HG02840 (cell line): ENCODE measurements around the gene NYNRIN.

Experiments used
- ATAC-seq: cut with Tn5 transposase; IDR thresholded peaks from one replicate; pipeline ENCODE4 v1.9.1; 2021; ENCODE audit warnings: mild to moderate bottlenecking, moderate library complexity, moderate number of reproducible peaks; ENCODE audit not compliant: unreplicated experiment, low FRiP score

The NYNRIN gene

GRCh38 chr14:24411443-24412389 is 12.9 kb downstream of the NYNRIN start:
- no peak for ATAC-seq

- no peak for ATAC-seq
Measured at GRCh38 chr14:24414077-24414476, 15.3 kb downstream of the NYNRIN start.

- ATAC-seq, result no peak
Measured at GRCh38 chr14:24414732-24415420, 16.1 kb downstream of the NYNRIN start.

- ATAC-seq, result no peak
Measured at GRCh38 chr14:24415421-24416253, 16.8 kb downstream of the NYNRIN start.

GRCh38 chr14:24416254-24416931 is 17.6 kb downstream of the NYNRIN start:
- no peak for ATAC-seq

GRCh38 chr14:24416932-24417619 is 18.3 kb downstream of the NYNRIN start:
- no peak for ATAC-seq

- no peak for ATAC-seq
Measured at GRCh38 chr14:24417832-24418491, 19.2 kb downstream of the NYNRIN start.

GRCh38 chr14:24418492-24418873 is 19.7 kb downstream of the NYNRIN start:
- ATAC-seq, result no peak

- no peak for ATAC-seq
Measured at GRCh38 chr14:24422261-24422660, 23.5 kb downstream of the NYNRIN start.

- ATAC-seq, result no peak
Measured at GRCh38 chr14:24422694-24423601, 24.1 kb downstream of the NYNRIN start.

- ATAC-seq, result no peak
Measured at GRCh38 chr14:24425704-24426103, 26.9 kb downstream of the NYNRIN start.

- no peak for ATAC-seq
Measured at GRCh38 chr14:24426150-24426911, 27.5 kb downstream of the NYNRIN start.

- ATAC-seq, result no peak
Measured at GRCh38 chr14:24426912-24427536, 28.2 kb downstream of the NYNRIN start.

GRCh38 chr14:24427537-24428508 is 29.0 kb downstream of the NYNRIN start:
- no peak for ATAC-seq

GRCh38 chr14:24428628-24429394 is 30.0 kb downstream of the NYNRIN start:
- no peak for ATAC-seq
